Stimulated activated CD8-positive, alpha-beta memory T cell treated with anti-CD3 and anti-CD28 coated beads, Interleukin-7, amount 100 ng/mL, for 48 hours (primary cell): ENCODE measurements around the gene TLX1.
A peak's percentile ranks its signal among the peaks of the same experiment; 100 is the strongest.

Source experiments
- DNase-seq, 2 donors: peaks; one replicate each; pipeline ENCODE4 v3.0.0-alpha.2; 2020; ENCODE audit warnings: low read depth in 1 of 2; ENCODE audit errors: extremely low read depth in 1 of 2

TLX1 gene

DNA sequence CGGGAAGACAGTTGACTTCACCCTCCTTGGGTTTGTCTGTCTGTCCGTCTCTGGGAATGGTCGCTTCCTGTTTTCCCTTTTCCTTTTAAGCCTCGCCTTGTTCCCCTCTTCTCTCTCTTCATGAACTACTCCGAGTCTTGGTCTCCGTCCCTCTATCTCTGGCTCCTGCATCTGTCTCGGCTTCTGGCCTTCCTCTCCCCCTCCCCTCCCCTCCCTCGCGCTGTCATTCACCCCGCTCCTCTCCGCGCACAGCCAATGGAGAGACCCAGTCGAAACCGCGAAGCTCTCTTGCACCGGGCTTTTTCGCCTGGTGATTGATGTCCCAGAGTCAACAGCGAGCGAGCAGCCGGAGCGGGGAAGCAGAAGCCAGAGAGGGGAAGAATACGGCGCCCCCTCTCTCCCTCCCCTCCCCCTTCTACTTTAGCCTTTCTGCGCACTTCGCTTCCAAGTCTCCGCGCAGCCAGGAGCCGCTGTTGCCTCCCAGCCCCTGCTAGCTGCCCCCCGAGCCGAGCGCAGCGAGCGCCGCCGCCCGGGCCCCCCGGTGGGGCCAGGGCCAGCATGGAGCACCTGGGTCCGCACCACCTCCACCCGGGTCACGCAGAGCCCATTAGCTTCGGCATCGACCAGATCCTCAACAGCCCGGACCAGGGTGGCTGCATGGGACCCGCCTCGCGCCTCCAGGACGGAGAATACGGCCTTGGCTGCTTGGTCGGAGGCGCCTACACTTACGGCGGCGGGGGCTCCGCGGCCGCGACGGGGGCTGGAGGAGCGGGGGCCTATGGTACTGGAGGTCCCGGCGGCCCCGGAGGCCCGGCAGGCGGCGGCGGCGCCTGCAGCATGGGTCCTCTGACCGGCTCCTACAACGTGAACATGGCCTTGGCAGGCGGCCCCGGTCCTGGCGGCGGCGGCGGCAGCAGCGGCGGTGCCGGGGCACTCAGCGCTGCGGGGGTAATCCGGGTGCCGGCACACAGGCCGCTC lies at the start of gene TLX1:
Gene TLX1, plus strand, starts transcription at position 317 of the 978 bp plus-strand sequence. Its CDS starts 242 bp downstream, at position 559.
- DNase-seq = no peak

- no peak for DNase-seq
Measured at GRCh38 chr10:101085846-101086245, 45.3 kb upstream of the TLX1 start.

DNA sequence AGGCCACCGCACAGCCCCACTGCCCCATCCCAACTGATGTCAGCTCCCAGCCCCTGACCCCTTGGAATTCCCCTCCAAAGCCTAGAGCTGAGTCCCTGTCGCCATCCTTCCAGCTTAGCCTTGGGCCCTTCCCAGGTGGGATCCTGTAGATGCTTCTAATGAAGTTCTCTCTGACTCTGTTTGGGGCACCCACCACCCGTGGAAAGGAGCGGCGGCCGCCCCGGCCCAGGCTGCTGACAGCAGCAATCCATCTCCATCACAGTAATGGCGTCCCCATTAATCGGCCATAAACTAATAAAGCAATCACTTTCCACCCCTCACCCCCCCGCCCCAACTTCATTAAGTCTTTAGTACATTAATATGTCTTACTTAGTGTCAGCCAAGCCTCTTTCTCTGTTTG lies 43.7 kb upstream of the TLX1 start:
- DNase-seq = no peak

- DNase-seq = no peak
Measured at GRCh38 chr10:101087965-101088364, 43.1 kb upstream of the TLX1 start.

- no peak for DNase-seq
Measured at GRCh38 chr10:101089520-101090299, 41.4 kb upstream of the TLX1 start.

DNA sequence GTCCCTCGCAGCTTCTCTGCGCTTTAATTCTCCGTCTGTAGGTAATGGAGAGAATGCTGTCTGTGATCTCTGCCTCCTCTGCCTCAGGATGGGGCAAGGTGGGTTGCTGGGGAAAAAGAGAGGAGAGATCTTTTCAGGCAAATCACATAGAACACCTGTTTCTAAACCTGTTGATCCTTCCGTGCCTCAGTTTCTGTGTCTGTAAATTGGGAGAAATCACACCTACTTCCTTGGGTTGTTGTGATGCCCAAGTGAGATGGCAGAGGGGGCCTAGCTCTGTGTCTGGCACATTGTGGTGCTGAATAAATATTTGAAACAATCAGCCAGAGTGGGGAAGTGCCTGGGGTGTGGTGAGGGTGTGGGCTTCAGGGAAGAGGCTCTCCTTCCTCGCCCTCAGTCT lies 40.5 kb upstream of the TLX1 start:
- no peak for DNase-seq

DNA sequence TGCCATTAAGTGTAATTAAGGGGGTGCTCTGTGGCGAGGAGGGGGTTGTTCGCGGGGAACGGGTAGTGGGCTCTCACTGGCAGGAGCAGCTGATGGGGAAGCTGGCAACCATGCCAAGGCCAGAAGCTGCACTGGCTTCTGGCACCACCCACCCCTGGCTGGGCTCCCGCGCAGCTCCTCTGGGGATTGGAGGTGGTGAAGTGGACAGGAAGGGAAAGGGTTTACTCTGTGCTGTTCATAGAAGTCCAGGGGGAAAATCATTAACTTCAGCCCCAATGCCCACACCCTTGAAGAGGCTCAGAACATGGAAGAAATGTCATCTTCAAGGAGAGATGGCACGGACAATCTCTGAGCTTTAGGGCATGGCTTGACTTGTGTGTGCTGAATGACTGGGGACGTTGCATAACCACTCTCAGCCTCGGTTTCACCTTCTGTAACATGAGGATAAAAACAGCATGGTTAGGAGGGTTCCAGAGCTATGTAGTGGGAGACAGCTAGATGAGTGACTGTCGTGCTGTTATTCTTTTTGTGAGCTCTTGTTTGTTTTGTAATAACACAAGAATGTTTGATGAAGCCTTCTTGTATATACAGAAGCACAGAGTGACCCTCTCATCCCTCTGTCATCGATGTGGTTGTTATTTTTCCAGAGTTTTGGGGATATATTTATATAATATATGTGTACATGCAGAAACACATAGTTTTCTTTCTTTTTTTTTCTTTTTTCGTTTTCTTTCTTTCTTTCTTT lies 39.4 kb upstream of the TLX1 start:
- no peak for DNase-seq

DNA sequence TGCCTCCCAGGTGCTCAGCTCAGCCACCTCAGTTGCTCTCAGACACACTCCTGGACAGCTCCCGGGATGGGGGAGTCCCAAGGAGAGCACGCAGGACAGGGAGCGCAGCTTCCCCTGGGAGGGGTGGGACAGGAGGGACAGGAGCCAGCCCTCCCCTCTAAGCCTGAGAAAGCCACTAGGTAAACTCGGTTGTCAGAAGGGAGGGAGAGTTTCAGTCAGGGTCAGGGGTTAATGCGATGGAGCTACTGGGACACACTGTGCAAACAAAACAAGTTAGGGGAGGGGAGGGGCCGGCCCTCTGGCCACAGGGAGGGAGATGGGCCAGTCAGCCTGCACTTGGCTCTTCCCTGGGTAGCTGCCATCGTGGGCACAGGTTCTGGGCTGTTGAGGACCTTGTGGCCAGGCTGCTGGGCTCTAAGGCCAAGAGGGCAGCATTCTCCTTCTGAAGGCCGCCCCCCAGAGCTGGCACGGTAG lies 38.2 kb upstream of the TLX1 start:
- DNase-seq = no peak

DNA sequence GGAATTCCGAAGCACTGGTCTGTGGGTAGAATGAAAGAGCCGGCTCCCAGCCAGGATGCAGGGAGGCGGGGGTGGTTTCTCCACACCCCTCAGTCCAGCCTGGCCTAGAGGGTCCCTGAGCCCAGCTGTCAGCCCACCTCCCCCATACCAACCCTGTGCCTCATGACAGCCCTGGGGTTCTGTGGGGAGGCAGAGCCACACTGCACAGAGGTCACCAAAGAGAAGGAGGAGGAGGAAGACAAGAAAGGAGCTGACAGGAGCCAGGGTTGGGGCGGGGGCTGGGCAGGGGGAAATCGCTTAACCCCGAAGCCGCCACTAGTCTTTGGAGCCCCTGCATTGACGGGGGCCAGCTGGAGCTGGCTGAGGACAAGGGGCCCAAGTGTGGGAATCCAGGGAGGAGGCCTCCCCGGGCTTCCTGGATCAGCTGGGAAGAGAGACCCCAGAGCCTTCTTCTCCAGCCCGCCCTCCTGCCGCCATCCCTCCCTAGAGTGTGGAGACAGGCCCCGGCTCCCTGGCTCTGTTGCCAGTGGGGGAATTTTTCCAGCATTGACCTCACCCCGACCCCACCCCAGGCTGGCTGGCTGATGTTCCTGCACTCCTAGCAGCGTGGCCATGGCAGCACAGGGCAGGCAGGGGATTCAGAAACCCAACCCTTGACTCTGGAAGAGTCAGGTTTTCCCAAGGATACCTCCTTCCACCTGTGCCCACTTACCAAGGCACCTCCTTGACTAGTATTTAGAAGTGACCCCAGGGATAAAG lies 36.8 kb upstream of the TLX1 start:
- no peak for DNase-seq

DNA sequence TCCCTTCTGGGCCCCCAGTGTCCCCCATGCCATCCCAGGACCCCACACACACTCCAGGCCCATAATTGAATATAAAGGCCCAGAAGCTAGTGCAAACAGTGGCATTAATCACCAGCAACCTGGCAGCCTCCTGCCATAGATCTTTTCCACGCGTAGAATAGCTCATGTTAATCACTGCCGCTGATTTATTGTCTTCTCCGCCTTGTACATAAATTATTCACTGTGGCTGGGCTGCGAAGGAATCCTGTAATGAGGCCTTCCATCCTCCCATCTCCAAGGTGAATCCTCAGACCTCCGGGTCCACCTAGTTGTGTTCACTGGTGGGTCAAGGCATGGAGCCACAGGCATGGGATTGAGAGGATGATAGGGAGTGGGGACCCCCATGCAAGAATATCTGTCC lies 36.1 kb upstream of the TLX1 start:
- no peak for DNase-seq

- peak; percentile 44 to 60 for DNase-seq
Measured at GRCh38 chr10:101095550-101096213, 35.4 kb upstream of the TLX1 start.

DNA sequence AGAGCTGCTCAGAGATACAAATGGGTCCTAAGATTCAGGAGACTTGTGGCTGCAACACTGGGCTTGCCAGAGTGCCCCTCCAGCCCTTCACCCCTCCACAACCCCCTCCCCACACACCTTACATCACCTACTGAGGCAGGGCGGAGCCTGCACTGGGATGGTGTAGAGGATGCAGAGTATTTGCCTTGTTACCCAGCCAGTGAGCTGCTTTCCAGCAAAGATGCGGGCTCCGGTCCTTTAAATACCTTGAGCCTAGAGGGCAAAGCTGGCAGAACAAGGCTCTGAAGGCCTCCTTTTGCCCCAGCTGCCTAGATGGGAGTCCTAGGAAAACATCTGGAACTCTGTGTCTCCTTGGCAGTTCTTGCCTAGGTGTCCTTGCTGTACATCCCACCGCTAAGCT lies 34.7 kb upstream of the TLX1 start:
- no peak for DNase-seq

DNA sequence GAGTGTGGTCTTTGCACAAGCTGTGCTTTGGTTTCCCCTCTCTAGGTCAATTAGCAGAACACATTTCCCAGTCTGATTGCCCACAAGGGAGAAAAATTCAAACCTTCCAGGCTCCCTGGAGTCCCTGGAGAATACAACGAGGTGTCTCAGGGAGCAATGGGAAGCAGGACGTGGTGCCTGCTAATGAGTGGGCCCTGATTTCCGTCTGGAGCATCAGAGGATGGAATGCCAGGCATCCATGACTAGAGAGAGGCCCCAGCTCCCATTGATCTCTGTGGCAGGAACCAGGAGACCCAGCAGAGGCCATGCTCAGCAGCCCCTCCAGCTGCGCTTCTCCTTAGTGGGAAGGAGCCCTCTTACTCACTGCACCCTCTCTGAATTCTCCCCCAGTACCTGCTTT lies 33.2 kb upstream of the TLX1 start:
- DNase-seq = no peak

- DNase-seq = no peak
Measured at GRCh38 chr10:101099901-101100300, 31.2 kb upstream of the TLX1 start.

DNA sequence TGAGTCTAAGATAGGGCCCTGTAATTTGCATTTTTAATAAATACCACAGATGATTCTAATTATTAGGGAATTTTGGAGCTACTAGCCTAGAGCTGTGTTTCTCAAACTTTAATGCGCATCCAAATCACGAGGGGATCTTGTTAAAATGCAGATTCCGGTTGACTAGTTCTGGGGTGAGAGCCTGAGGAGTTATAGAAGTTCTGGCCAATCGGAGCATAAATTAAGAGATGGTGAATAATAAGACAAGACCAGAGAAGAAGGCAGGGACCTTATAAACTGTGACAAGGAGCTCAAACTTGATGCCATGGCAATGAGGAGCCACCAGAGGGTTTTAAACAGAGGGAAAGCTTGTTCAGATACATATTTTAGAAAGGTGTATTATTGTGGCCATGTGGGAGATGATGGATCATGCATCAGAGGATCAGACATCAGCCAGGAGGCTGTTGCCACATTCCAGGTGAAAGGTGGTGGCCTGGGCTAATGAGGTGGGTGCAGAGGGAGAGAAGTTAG lies 29.7 kb upstream of the TLX1 start:
- no peak for DNase-seq

GRCh38 chr10:101103430-101103829 lies 27.7 kb upstream of the TLX1 start:
- DNase-seq = no peak

GRCh38 chr10:101106351-101106750 lies 24.7 kb upstream of the TLX1 start:
- DNase-seq = no peak

DNA sequence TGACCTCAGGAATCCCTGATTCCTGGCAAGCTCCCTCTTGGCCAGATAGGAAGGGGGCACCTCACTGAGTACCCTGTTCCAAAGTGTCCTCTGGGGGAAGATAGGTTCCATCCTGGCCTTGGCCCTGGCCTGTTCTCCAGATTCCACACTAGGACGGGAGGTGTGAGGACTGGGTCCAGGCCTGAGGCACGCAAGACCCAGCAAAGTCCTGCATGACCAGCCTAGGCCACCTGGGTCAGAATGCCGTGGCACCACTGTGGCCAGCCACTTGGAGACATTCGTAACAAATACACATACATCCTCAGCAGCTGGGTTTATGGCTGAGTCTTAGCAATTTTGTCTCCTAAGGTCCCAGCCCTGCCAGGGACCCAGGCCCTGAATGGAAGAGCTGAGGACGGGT lies 23.3 kb upstream of the TLX1 start:
- DNase-seq = no peak

GRCh38 chr10:101110856-101111523 lies 20.1 kb upstream of the TLX1 start:
- no peak for DNase-seq
